Stomach smooth muscle (tissue), 2 donors: ENCODE measurements around the gene GGCX.
"Not testable (repeated sequence)": the region's sequence is repeated elsewhere in the genome, so short reads cannot be mapped to it uniquely, and the experiment has no call there.

Experiments used
- H3K27ac ChIP-seq: one replicate; pipeline ENCODE4 v1.7.0; 2013; ENCODE audit warnings: mild to moderate bottlenecking, low read length, inconsistent platforms
- H3K27me3 ChIP-seq, 2 donors: one replicate each; pipeline ENCODE4 v1.7.0; 2013; ENCODE audit warnings: low read length in 2 of 2; ENCODE audit not compliant: insufficient read depth in 2 of 2, control insufficient read depth in 1 of 2
- H3K36me3 ChIP-seq, 2 donors: one replicate each; pipeline ENCODE4 v1.7.0; 2013; ENCODE audit warnings: low read length in 2 of 2; ENCODE audit not compliant: control insufficient read depth in 2 of 2, insufficient read depth in 2 of 2
- H3K4me1 ChIP-seq: one replicate; pipeline ENCODE4 v1.7.0; 2013; ENCODE audit warnings: low read length; ENCODE audit not compliant: control insufficient read depth, insufficient read depth
- H3K4me3 ChIP-seq, 2 donors: one replicate each; pipeline ENCODE4 v1.7.0; 2013; ENCODE audit warnings: low read length in 2 of 2
- H3K9ac ChIP-seq, 2 donors: one replicate each; pipeline ENCODE4 v1.7.0; 2013; ENCODE audit warnings: low read length in 2 of 2, mild to moderate bottlenecking in 1 of 2
- H3K9me3 ChIP-seq, 2 donors: one replicate each; pipeline ENCODE4 v1.7.0; 2013; ENCODE audit warnings: low read length in 2 of 2; ENCODE audit not compliant: control insufficient read depth in 2 of 2
- donor health status: healthy.
- donor health status: Pancreatic carcinoma.

The GGCX gene

DNA sequence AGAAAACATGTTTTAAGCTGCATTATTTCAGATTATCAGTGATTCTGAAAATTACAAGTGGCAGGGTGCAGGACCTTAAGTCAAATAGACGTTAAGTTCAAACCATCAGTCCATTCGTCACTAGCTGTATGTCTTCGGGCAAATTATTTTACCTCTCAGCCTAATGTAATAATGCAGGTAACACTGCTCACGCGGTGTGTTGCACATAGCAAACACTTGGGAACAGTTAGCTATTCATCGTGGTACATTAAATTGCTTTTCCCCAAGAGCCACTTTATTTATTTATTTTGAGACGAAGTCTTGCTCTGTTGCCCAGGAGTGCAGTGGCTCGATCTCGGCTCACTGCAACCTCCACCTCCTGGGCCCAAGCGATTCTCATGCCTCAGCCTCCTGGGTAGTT is 12.2 kb downstream of the GGCX start:
- no peak overlapping the region for H3K4me3 ChIP-seq
- H3K36me3 ChIP-seq: peaks cover 37 to 46% of the 10 kb centered on the region in 2 donors
- H3K9me3 ChIP-seq: no peaks in the 10 kb centered on the region
- peaks cover 14% of the 10 kb centered on the region for H3K4me1 ChIP-seq
- H3K27ac ChIP-seq: no peak overlapping the region
- no peaks in the 10 kb centered on the region for H3K27me3 ChIP-seq
- H3K9ac ChIP-seq: no peak overlapping the region

DNA sequence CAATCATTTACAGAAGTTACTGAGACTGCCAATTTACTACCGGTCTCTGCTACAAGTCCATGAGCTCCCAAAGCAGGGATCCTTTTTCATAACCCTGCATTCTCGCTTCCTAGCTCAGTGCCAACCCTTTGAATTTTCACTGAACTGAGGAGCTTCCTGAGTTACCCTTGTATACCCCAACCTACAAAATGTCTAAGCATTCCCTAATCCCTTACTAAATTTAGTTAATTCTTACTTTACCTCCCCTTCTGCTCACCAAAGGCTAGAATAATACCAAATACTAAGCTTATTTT is 12.7 kb downstream of the GGCX start:
- Histone ChIP-seq H3K36me3 (peaks cover 32 to 44% of the 10 kb centered on the region in 2 donors), H3K9me3 (no peaks in the 10 kb centered on the region), H3K27ac (no peak overlapping the region), H3K9ac (no peak overlapping the region), H3K4me3 (no peak overlapping the region), H3K4me1 (peaks cover 19% of the 10 kb centered on the region), H3K27me3 (no peaks in the 10 kb centered on the region)

DNA sequence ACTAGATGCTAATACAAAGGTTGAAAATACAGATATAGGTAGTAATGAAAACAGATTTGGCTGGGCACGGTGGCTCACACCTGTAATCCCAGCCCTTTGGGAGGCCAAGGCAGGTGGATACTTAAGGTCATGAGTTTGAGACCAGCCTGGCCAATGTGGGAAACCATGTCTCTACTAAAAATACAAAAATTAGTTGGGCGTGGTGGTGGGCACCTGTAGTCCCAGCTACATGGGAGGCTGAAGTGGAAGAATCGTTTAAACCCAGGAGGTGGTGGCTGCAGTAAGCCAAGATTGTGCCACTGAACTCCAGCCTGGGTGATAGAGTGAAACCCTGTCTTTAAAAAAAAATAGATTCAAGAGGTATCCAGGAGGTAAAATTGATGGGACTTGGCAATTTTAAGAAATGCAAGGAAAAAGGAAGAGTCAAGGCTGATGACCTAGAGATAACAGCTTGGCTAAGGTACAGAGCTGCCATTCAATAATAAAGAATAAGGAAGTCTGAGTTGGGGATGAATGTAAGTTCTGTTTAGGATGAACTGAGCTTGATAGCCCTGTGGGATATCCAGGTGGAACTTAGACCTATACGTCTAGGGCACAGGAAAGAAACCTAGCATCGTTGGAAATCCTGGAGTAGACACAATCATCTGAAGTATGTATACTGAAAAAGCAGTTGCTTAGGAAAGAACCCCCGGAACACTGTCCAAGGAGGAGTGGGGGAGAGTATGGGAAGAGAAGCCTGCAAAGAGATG is 13.3 kb downstream of the GGCX start:
- Histone ChIP-seq H3K27me3 (no peaks in the 10 kb centered on the region), H3K4me1 (peaks cover 23% of the 10 kb centered on the region), H3K36me3 (peaks cover 31 to 43% of the 10 kb centered on the region in 2 donors), H3K9me3 (no peaks in the 10 kb centered on the region), H3K4me3 (no peak overlapping the region), H3K27ac (peak overlapping the region; percentile 31), H3K9ac (no peak overlapping the region)

DNA sequence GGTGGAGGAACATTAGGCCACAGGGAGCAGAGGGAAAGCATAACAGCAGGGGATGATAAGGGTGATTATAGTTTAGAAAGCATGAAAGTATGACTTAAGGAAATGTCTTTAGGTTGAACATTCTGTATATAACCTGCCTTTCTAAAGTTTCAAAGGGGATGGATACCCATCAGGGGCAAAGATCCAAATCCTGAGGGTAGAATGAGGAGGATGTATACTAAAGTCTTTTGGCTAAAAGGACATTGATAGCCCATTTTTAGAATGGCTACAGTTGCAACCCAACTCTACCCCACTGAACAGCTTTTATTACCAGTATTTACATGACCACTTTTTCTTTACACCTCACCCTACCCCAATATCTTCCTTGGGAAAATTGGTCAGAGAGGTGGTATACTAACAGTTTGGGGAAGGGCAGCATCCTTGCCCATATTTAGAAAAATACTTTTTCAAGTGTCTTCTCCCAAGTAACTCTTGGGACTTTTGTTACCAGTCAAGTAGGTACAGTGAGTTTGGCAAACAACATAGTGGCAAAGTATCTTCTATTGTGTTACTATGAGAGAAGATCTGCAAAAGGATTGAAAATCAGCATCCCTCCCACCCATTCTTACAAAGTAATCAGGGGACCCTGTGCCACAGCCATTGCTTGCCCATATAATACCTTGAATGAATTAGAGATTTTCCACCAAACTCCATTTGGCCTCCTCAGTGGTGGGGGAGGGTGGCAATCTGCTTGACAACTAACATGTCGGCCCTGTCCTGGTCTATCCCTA is 14.0 kb downstream of the GGCX start:
- Histone ChIP-seq H3K4me1 (peaks cover 29% of the 10 kb centered on the region), H3K9ac (no peak overlapping the region), H3K4me3 (no peak overlapping the region), H3K27me3 (no peaks in the 10 kb centered on the region), H3K9me3 (no peaks in the 10 kb centered on the region), H3K27ac (peak overlapping the region; percentile 31), H3K36me3 (peaks cover 33 to 43% of the 10 kb centered on the region in 2 donors)

DNA sequence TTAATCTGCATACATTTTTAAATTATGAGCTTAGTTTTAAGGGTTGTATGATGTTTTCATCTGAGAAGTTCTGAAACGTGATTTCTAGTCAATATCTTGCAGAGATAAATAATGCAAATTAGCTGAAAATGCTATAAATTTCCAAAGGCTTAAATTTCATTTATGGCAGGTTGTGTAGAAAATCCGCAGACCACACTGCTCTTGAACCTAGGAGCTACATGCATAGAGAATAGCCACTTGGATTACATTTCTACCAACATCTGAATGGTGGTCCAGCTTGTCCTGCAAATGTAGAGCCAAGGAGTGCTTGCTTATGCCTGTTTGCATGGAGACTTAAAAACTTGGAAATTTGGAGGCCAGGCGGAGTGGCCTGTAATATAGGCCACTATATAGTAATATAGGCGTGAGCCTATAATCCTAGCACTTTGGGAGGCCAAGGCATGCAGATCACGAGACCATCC is 15.5 kb downstream of the GGCX start:
- no peak overlapping the region for H3K4me3 ChIP-seq
- H3K9me3 ChIP-seq: no peaks in the 10 kb centered on the region
- H3K4me1 ChIP-seq: peaks cover 41% of the 10 kb centered on the region
- H3K27ac ChIP-seq: no peak overlapping the region
- no peak overlapping the region for H3K9ac ChIP-seq
- H3K27me3 ChIP-seq: no peaks in the 10 kb centered on the region
- H3K36me3 ChIP-seq: peaks cover 39 to 43% of the 10 kb centered on the region in 2 donors

DNA sequence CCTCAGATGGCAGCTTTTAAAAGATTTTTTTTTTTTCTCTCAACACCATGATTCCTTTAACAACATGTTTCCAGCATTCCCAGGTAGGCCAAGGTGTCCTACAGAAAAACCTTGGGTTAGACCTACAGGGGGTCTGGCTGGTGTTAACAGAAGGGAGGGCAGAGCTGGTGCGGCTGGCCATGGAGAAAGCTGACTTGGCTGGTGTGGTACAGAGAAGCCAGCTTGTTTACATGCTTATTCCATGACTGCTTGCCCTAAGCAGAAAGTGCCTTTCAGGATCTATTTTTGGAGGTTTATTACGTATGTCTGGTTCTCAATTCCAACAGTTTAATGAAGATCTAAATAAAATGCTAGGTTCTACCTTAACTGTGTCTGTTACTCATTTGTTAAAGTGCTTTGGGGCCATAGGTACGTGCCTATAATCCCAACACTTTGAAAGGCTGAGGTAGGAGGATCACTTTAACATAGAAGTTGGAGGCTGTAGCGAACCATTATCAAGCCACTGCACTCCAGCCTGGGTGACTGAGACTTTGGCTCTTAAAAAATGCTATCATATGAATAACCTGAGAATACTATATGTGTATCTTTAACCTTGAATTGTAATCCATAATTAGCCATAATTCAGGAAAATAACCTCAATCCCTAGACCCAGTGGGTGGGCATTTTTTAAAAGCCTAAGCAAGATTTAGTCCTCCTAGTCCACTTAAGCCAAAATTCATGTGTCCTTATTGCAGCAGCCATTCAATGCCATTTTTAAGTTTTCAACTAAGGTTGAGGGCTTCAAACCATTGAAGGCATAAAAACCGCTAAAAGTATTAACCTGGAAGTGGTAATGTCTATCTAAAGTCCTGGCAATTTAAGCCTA is 16.1 kb downstream of the GGCX start:
- not testable (repeated sequence) for H3K27me3 ChIP-seq, H3K9ac ChIP-seq, H3K9me3 ChIP-seq, H3K4me3 ChIP-seq
- H3K27ac ChIP-seq: peak overlapping the region; percentile 13
- H3K36me3 ChIP-seq: peaks cover 33 to 37% of the 10 kb centered on the region in 2 donors
- H3K4me1 ChIP-seq: peaks cover 42% of the 10 kb centered on the region

DNA sequence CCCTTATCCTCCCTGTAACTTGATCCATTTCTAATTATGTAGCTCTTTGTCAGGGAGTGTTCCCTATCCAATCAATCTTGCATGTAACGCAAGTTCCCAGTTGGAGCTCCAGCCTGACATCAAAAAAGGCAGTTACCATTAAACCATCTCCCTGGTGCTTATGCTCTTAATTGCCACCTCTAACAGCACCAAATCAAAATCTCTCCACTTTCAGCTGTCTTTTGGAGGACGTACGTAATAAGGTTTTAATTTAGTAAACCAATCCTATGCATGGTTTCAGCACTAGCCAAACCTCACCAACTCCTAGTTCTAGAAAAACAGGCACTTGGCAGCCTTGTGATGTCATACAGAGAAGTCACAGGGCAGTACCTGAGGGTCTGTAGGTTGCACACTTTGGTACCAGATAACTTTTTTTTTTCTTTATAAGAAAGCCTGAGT is 17.0 kb downstream of the GGCX start:
- not testable (repeated sequence) for H3K27me3 ChIP-seq, H3K9ac ChIP-seq, H3K4me3 ChIP-seq, H3K9me3 ChIP-seq
- Histone ChIP-seq H3K36me3 (peaks cover 30 to 32% of the 10 kb centered on the region in 2 donors), H3K4me1 (peaks cover 47% of the 10 kb centered on the region), H3K27ac (peak overlapping the region; percentile 24)

DNA sequence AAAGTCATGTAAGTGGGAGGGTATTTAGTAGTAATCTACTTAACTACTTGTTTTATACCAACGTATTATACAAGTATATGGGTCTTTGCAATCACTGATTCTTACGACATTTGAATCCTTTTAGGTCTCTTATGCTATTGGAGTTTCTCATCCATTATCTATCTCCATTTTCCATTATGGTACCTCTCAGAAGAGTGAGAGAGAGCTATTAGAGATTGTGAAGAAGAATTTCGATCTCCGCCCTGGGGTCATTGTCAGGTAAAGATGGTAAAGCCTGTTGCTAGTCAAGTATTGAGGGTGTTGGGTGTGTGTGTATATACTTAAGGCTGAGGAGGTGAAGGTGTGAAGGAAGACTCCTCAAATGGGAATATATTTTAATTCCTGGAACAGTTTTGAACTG is 18.5 kb downstream of the GGCX start:
- peaks cover 48% of the 10 kb centered on the region for H3K4me1 ChIP-seq

DNA sequence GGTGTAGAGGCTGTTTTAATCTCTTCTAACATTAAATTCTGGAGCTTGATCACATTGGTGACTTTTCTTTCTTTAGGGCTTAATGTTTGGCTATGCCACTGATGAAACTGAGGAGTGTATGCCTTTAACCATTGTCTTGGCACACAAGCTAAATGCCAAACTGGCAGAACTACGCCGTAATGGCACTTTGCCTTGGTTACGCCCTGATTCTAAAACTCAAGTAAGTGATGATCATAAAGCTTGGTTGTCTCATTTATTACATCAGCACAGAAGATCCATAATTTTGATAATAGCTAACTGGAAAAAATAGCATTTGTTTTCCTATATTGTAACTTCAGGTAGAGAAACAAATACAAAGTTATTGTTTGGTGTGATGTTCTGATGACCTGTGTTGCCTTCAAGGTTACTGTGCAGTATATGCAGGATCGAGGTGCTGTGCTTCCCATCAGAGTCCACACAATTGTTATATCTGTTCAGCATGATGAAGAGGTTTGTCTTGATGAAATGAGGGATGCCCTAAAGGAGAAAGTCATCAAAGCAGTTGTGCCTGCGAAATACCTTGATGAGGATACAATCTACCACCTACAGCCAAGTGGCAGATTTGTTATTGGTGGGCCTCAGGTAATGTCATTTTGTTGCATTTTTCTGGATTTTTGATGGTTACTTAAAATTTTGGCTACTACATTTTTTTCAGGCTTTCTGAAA is 19.4 kb downstream of the GGCX start:
- Histone ChIP-seq H3K9ac (peak overlapping the region in 1 of 2 donors; percentile 13), H3K27me3 (no peaks in the 10 kb centered on the region), H3K36me3 (peaks cover 30 to 32% of the 10 kb centered on the region in 2 donors), H3K4me1 (peaks cover 56% of the 10 kb centered on the region), H3K4me3 (peak overlapping the region; percentile 95 to 98), H3K27ac (peak overlapping the region; percentile 12), H3K9me3 (no peaks in the 10 kb centered on the region)

More for the DNA sequence above, 18.5 kb downstream of the GGCX start:
- Histone ChIP-seq H3K27ac (peak overlapping the region; percentile 12), H3K27me3 (no peaks in the 10 kb centered on the region), H3K9ac (no peak overlapping the region), H3K9me3 (no peaks in the 10 kb centered on the region), H3K36me3 (peaks cover 30 to 32% of the 10 kb centered on the region in 2 donors), H3K4me3 (no peak overlapping the region)

DNA sequence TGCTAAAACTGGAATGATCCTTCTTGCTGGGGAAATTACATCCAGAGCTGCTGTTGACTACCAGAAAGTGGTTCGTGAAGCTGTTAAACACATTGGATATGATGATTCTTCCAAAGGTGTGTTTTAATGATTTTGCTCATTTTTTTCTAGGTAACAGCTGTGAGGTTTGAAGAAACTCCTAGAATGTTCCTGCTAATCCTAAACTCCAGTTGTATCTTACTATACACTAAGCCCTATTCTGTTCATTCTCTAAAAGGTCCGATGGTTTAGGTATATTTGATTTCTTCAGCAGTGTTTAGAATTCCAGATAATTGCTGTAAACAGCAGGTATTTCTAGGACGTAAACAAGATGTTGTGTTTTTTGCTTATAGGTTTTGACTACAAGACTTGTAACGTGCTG is 20.0 kb downstream of the GGCX start:
- Histone ChIP-seq H3K9me3 (no peaks in the 10 kb centered on the region), H3K4me1 (peaks cover 63% of the 10 kb centered on the region), H3K27ac (peak overlapping the region; percentile 12), H3K36me3 (peaks cover 30 to 32% of the 10 kb centered on the region in 2 donors), H3K4me3 (peak overlapping the region; percentile 95 to 98), H3K9ac (peak overlapping the region in 1 of 2 donors; percentile 99), H3K27me3 (no peaks in the 10 kb centered on the region)
